ENCODE results near the gene CELSR1. TPM values are rescaled to one million over a fixed set of nuclear protein-coding genes. Genes with fewer than 3 reads are reported as not detected.

CELSR1 gene
- total RNA-seq, 1 donor from 2014 or later = 27.6 TPM

DNA sequence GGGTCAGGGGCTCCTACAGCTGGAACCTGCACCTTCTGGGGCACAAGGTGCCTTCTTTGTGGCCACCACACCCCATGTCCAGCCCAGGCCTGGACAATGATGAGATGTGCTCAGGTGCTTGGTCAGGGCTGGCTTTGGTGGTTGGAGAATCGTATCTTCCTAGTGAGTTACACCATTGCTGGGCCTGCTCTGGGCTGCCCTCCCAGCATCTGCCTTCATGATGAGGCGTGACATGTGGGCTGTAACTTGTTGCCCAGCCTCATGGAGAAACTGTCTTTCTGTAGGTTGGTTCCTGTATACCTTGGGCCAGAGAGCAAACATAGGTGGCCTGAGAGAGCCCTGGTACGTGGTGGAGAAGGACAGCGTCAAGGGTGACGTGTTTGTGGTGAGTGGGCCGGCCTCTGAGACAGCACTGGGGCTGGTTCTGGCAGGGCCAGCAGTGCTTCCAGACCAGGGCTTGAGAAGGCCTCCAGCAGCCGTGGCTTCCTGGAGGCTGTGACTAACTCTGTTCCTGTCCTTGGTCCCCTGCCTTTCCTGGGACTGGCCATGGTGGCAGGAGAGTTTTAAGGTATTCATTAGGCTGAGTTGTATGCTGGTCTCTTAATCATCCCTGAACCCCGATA is 183.8 kb downstream of the CELSR1 start:
- H3K4me2 ChIP-seq (ENCODE audit: low read length) = no peak overlapping the region
- H3K9me3 ChIP-seq (ENCODE audit: insufficient read depth, low read depth, low read length) = no peaks in the 10 kb centered on the region
- Mint-ChIP-seq H3K9me3 (ENCODE audit: unreplicated experiment) (no peaks in the 10 kb centered on the region), H3K36me3 (ENCODE audit: low read depth, unreplicated experiment) (peaks cover 30% of the 10 kb centered on the region), H3K27ac (ENCODE audit: unreplicated experiment) (no peak overlapping the region), H3K27me3 (ENCODE audit: low read depth, unreplicated experiment) (no peaks in the 10 kb centered on the region), H3K4me3 (ENCODE audit: unreplicated experiment) (peak overlapping the region; percentile 54), H3K4me1 (ENCODE audit: low read depth, unreplicated experiment) (peaks cover 2% of the 10 kb centered on the region)
- no peaks in the 10 kb centered on the region for H3K27me3 ChIP-seq (ENCODE audit: insufficient read depth, low read length)
- H3K27ac ChIP-seq (ENCODE audit: low read depth, low read length) = no peak overlapping the region
- DNase-seq (ENCODE audit: low read depth) = no peak
- TF ChIP-seq EZH2 (IDR thresholded peaks at IDR 0.05; ENCODE audit: insufficient read depth, low read length) = no peak
- TF ChIP-seq, protein P1, sequence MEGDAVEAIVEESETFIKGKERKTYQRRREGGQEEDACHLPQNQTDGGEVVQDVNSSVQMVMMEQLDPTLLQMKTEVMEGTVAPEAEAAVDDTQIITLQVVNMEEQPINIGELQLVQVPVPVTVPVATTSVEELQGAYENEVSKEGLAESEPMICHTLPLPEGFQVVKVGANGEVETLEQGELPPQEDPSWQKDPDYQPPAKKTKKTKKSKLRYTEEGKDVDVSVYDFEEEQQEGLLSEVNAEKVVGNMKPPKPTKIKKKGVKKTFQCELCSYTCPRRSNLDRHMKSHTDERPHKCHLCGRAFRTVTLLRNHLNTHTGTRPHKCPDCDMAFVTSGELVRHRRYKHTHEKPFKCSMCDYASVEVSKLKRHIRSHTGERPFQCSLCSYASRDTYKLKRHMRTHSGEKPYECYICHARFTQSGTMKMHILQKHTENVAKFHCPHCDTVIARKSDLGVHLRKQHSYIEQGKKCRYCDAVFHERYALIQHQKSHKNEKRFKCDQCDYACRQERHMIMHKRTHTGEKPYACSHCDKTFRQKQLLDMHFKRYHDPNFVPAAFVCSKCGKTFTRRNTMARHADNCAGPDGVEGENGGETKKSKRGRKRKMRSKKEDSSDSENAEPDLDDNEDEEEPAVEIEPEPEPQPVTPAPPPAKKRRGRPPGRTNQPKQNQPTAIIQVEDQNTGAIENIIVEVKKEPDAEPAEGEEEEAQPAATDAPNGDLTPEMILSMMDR (IDR thresholded peaks at IDR 0.05; ENCODE audit: insufficient read depth, low read depth, low read length) = no peak
- peaks cover 8% of the 10 kb centered on the region for H3K79me2 ChIP-seq (ENCODE audit: insufficient read depth, low read length)
- H3K4me3 ChIP-seq (ENCODE audit: insufficient read depth, low read depth, low read length) = no peak overlapping the region
- no peak overlapping the region for H3K9ac ChIP-seq (ENCODE audit: low read length)
- H3K4me1 ChIP-seq (ENCODE audit: insufficient read depth, low read length) = peaks cover 19% of the 10 kb centered on the region
- H4K20me1 ChIP-seq (ENCODE audit: insufficient read depth, low read length) = peaks cover 84% of the 10 kb centered on the region
- H3K36me3 ChIP-seq (ENCODE audit: insufficient read depth, low read length) = peaks cover 12% of the 10 kb centered on the region
- FAIRE-seq = no peak
- no peak overlapping the region for H2AFZ ChIP-seq (ENCODE audit: low read depth, low read length)

DNA sequence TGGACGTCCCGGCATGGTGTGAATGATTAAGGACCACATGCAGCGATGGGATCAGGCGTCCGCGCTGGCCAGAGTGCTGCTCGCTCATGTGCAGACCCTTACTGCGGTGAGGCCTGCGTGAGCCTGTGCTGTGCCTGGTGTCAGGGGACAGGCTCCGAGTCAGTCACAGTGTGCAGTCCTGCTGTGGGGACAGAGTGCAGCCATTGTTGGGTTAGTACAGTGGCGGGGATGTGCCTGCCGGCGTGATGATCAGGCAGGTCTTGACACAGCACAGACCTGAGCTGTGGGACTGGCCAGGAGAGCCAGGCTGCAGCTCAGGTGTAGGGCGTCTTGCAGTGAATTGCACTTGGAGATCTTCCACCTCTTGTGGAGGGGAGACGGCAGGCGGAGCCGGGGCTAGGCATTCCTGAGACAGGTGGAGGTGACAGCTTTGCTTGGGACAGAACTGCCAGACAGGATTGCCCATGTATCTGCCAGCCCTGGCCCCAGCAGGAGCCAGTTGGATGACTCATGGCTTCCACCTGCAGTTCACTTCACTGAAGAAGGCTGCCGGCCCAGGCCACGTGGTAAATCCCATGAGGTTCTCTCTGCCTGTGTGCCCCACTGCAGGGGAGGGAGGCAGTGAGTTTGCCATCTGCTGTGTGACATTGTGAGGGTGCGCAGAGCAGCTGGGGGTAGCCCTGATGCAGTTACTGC is 184.6 kb downstream of the CELSR1 start:
- H3K4me2 ChIP-seq (ENCODE audit: low read length) = no peak overlapping the region
- H3K36me3 Mint-ChIP-seq (ENCODE audit: low read depth, unreplicated experiment) = peaks cover 30% of the 10 kb centered on the region
- no peak for FAIRE-seq

More for the DNA sequence above, 184.6 kb downstream of the CELSR1 start:
- Mint-ChIP-seq H3K4me3 (ENCODE audit: unreplicated experiment) (no peak overlapping the region), H3K27ac (ENCODE audit: unreplicated experiment) (no peak overlapping the region), H3K9me3 (ENCODE audit: unreplicated experiment) (no peaks in the 10 kb centered on the region), H3K27me3 (ENCODE audit: low read depth, unreplicated experiment) (no peaks in the 10 kb centered on the region), H3K4me1 (ENCODE audit: low read depth, unreplicated experiment) (peaks cover 2% of the 10 kb centered on the region)
- H3K27me3 ChIP-seq (ENCODE audit: insufficient read depth, low read length) = no peaks in the 10 kb centered on the region
- H3K36me3 ChIP-seq (ENCODE audit: insufficient read depth, low read length) = peaks cover 14% of the 10 kb centered on the region
- H3K4me3 ChIP-seq (ENCODE audit: insufficient read depth, low read depth, low read length) = no peak overlapping the region
- H2AFZ ChIP-seq (ENCODE audit: low read depth, low read length) = no peak overlapping the region
- H3K9ac ChIP-seq (ENCODE audit: low read length) = no peak overlapping the region
- DNase-seq (ENCODE audit: low read depth) = peak; percentile 44
- H3K79me2 ChIP-seq (ENCODE audit: insufficient read depth, low read length) = peaks cover 12% of the 10 kb centered on the region
- no peak overlapping the region for H3K27ac ChIP-seq (ENCODE audit: low read depth, low read length)
- no peaks in the 10 kb centered on the region for H3K9me3 ChIP-seq (ENCODE audit: insufficient read depth, low read depth, low read length)
- H4K20me1 ChIP-seq (ENCODE audit: insufficient read depth, low read length) = peaks cover 86% of the 10 kb centered on the region
- peaks cover 19% of the 10 kb centered on the region for H3K4me1 ChIP-seq (ENCODE audit: insufficient read depth, low read length)
- no peak for TF ChIP-seq EZH2 (IDR thresholded peaks at IDR 0.05; ENCODE audit: insufficient read depth, low read length)
- TF ChIP-seq, protein P1 (IDR thresholded peaks at IDR 0.05; ENCODE audit: insufficient read depth, low read depth, low read length) = no peak
